ENCODE data around the gene SLC6A13. TPM values are rescaled to one million over a fixed set of nuclear protein-coding genes. Genes with fewer than 3 reads are reported as not detected.

SLC6A13 gene
- total and polyA plus RNA-seq, 2 of the 8 experiments (the other 6 are each of a cell fraction or from before 2014, with no cell fraction given) = 0.03 TPM; not detected in 1

DNA sequence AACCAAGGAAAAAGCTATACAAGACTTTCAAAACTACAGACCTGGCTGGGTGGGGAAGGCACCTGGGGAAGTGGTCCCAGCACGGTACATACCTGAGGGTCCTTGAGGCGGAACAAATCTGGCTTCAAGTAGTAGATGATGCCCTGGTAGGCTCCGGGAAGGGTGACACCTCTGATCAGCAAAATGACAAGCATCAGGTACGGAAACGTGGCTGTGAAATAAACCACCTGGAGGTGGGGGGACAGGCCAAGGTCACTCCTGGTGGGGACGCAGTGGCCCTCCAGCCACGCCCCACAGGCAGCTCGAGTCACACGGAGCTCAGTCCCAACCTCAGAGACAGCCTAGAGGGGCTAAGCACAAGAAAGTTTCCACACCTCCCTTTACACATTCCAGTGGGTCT is 63.9 kb downstream of the SLC6A13 start:
- POLR2A ChIA-PET (ENCODE audit: partially characterized antibody) = interaction anchor here (1.3 to 1.8 kb wide), 2 partner anchors 14 to 20 kb away, joined by 4 to 5 read pairs; no protein-coding TSS in a partner anchor
- Histone ChIP-seq H3K27ac (ENCODE audit: low read depth, low read length) (no peak overlapping the region), H3K14ac (ENCODE audit: insufficient read length) (no peak overlapping the region), H3K4me3 (ENCODE audit: extremely low read depth in 1 of 4, insufficient read depth in 2 of 4, low read depth in 3 of 4, low read length in 4 of 4) (no peak overlapping the region), H3K4me2 (ENCODE audit: insufficient read depth in 1 of 2, low read depth in 2 of 2, low read length in 2 of 2) (no peak overlapping the region), H3K27me3 (replicated peaks in 1 of 4; ENCODE audit: control insufficient read depth in 3 of 4, extremely low read depth in 1 of 4, insufficient read depth in 3 of 4, low read length in 3 of 4) (peaks cover 2 to 27% (median 21%) of the 10 kb centered on the region in 4 experiments), H3K9me3 (ENCODE audit: insufficient read depth in 2 of 2, low read depth in 1 of 2, low read length in 1 of 2) (no peaks in the 10 kb centered on the region), H3K4ac (replicated peaks; ENCODE audit: insufficient read length, low read depth, low read length) (no peak overlapping the region), H3K23ac (ENCODE audit: insufficient read length) (no peak overlapping the region), H2AK5ac (ENCODE audit: low read depth, low read length) (no peak overlapping the region), H4K8ac (ENCODE audit: extremely low read depth, insufficient read depth, low read length) (no peak overlapping the region; the same call in 1 of the 2 replicates), H3K36me3 (ENCODE audit: control insufficient read depth in 2 of 4, insufficient read depth in 4 of 4, low read length in 3 of 4) (no peaks in the 10 kb centered on the region; a peak in 1 of 8 replicates), H3K9ac (replicated peaks in 1 of 4; ENCODE audit: extremely low read depth in 1 of 4, low read depth in 3 of 4, low read length in 3 of 4) (no peak overlapping the region), H2BK120ac (replicated peaks; ENCODE audit: low read depth, low read length) (no peak overlapping the region), H2BK15ac (ENCODE audit: low read length) (no peak overlapping the region), H3K4me1 (replicated peaks in 1 of 4; ENCODE audit: control insufficient read depth in 3 of 4, insufficient read depth in 4 of 4, low read length in 3 of 4) (peaks cover 2 to 10% (median 8%) of the 10 kb centered on the region in 4 experiments; a peak in 5 of 7 replicates), H3K79me1 (ENCODE audit: low read depth, low read length) (no peaks in the 10 kb centered on the region), H3K18ac (ENCODE audit: extremely low read depth, low read length) (no peak overlapping the region), H3K79me2 (ENCODE audit: control insufficient read depth in 1 of 2, insufficient read depth in 2 of 2, low read length in 2 of 2) (no peaks in the 10 kb centered on the region), H2BK20ac (ENCODE audit: low read length) (no peak overlapping the region), H3K56ac (replicated peaks; ENCODE audit: insufficient read length, low read depth, low read length) (no peak overlapping the region), H2AFZ (ENCODE audit: low read length) (no peak overlapping the region), H4K20me1 (replicated peaks in 1 of 2; ENCODE audit: control insufficient read depth in 1 of 2, insufficient read depth in 2 of 2, low read length in 2 of 2) (peaks cover 0 to 2% of the 10 kb centered on the region in 2 experiments), H4K5ac (ENCODE audit: insufficient read length, low read depth, low read length) (no peak overlapping the region), H3K23me2 (ENCODE audit: low read depth, low read length) (peaks cover 2% of the 10 kb centered on the region; the same call in 1 of the 2 replicates), H2BK12ac (ENCODE audit: low read depth, low read length) (no peak overlapping the region), H4K91ac (replicated peaks; ENCODE audit: insufficient read length, low read length) (peak overlapping the region; percentile 75), H2BK5ac (ENCODE audit: low read depth, low read length) (no peak overlapping the region)
- TF ChIP-seq TEAD4 (IDR thresholded peaks at IDR 0.05; ENCODE audit: low read depth, low read length) = no peak
- TF ChIP-seq HDAC6 (IDR thresholded peaks at IDR 0.05; ENCODE audit: low read depth, low read length) = no peak
- CTCF ChIA-PET (ENCODE audit: partially characterized antibody) = interaction anchor here (0.7 to 7.3 kb wide), 11 partner anchors 10 to 399 kb away, joined by 3 to 74 read pairs (median 6); no protein-coding TSS in a partner anchor
- 85% methylated on average over 9 of the region's 9 CpGs; no CpG with 5 or more reads in 1 of the 2 experiments for WGBS, 2 experiments (ENCODE audit: extremely low coverage in 1 of 2, insufficient coverage in 1 of 2, insufficient read length in 1 of 2, insufficient replicate concordance in 2 of 2, low coverage in 1 of 2, low lambda C conversion rate in 2 of 2, missing lambda C conversion rate in 1 of 2)
- FAIRE-seq (no peak), DNase-seq (ENCODE audit: low read depth in 1 of 2, low spot score in 2 of 2) (no peak)
